Esophagus (tissue), 2 donors: ENCODE results near the gene COPE. TPM values are rescaled to one million over a fixed set of nuclear protein-coding genes. Genes with fewer than 3 reads are reported as not detected.
"Not testable (repeated sequence)": the region's sequence is repeated elsewhere in the genome, so short reads cannot be mapped to it uniquely, and the experiment has no call there.

Source experiments
- H3K27ac ChIP-seq, 2 donors: one replicate each; pipeline ENCODE4 v1.5.1; 2013; ENCODE audit warnings: low read depth in 2 of 2, mild to moderate bottlenecking in 2 of 2, inconsistent platforms in 1 of 2, low read length in 1 of 2, moderate library complexity in 1 of 2
- H3K27me3 ChIP-seq, 2 donors: one replicate each; pipeline ENCODE4 v1.6.1; 2013; ENCODE audit warnings: low read length in 2 of 2, control low read depth in 1 of 2, mild to moderate bottlenecking in 1 of 2; ENCODE audit not compliant: insufficient read depth in 2 of 2, control insufficient read depth in 1 of 2
- H3K36me3 ChIP-seq, 2 donors: one replicate each; pipeline ENCODE4 v1.6.1; 2013; ENCODE audit warnings: low read length in 1 of 2; ENCODE audit not compliant: control insufficient read depth in 2 of 2, insufficient read depth in 2 of 2
- H3K4me1 ChIP-seq, 2 donors: one replicate each; pipeline ENCODE4 v1.6.1; 2013; ENCODE audit warnings: low read length in 1 of 2; ENCODE audit not compliant: control insufficient read depth in 2 of 2, insufficient read depth in 2 of 2
- H3K4me3 ChIP-seq, 2 donors: one replicate each; pipeline ENCODE4 v1.5.1; 2013; ENCODE audit warnings: low read length in 2 of 2, mild to moderate bottlenecking in 2 of 2, low read depth in 1 of 2, moderate library complexity in 1 of 2
- H3K9me3 ChIP-seq, 2 donors: one replicate each; pipeline ENCODE4 v1.6.1; 2013; ENCODE audit warnings: mild to moderate bottlenecking in 2 of 2, low read depth in 1 of 2, low read length in 1 of 2, moderate library complexity in 1 of 2; ENCODE audit not compliant: control insufficient read depth in 2 of 2, insufficient read depth in 1 of 2
- WGBS, 2 donors: extraction: QIAGEN DNeasy Blood & Tissue Kit; methylation state at CpG; one replicate each; pipeline ENCODE4 v1.1.7; 2013; 5-methylcytosine and 5-hydroxymethylcytosine counted together
- polyA plus RNA-seq, 2 donors: library from polyadenylated mRNA; stranded (reverse); fragments of 200-250 nt; gene quantifications; one replicate each; pipeline ENCODE4 v1.2.3, GENCODE V29; 2013
- donor health status: healthy with polysubstance abuse.
- donor health status: Bipolar disorder and iron deficiency.

COPE gene
- polyA plus RNA-seq, 2 donors = 192 to 214 TPM

GRCh38 chr19:18903156-18904037, 15.8 kb downstream of the COPE start:
- peaks cover 3 to 61% of the 10 kb centered on the region in 2 donors for H3K36me3 ChIP-seq
- WGBS, 2 donors = 87 to 90% methylated on average over 29 of the region's 29 CpGs
- no peaks in the 10 kb centered on the region for H3K4me1 ChIP-seq
- no peak overlapping the region for H3K4me3 ChIP-seq
- no peaks in the 10 kb centered on the region for H3K27me3 ChIP-seq
- H3K27ac ChIP-seq = no peak overlapping the region
- H3K9me3 ChIP-seq = no peaks in the 10 kb centered on the region

- peaks cover 3 to 56% of the 10 kb centered on the region in 2 donors for H3K36me3 ChIP-seq
- not testable (repeated sequence) for H3K27ac ChIP-seq, H3K27me3 ChIP-seq, H3K9me3 ChIP-seq, H3K4me1 ChIP-seq, H3K4me3 ChIP-seq
- 96 to 98% methylated on average over 5 of the region's 5 CpGs for WGBS, 2 donors
Observed at GRCh38 chr19:18902519-18902918, 16.7 kb downstream of the COPE start.

DNA sequence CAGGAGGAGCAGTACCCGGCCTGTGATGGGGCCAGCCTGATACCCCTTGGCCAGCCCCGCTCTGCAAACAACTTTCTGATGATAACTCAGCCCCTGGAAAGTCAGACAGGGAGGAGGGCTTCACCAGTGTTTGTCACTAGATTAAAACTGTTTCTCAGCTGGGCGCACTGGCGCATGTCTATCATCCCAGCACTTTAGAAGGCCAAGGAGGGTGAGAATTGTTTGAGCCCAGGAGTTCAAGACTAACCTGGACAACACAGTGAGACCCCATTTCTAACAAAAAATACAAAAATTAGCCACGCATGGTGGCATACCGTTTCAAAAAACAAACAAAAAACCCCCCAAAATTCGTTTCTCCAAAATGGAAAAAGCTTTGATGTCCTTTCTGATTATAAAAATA, 17.7 kb downstream of the COPE start:
- H3K27me3 ChIP-seq = no peaks in the 10 kb centered on the region
- H3K9me3 ChIP-seq = no peaks in the 10 kb centered on the region
- peaks cover 3 to 45% of the 10 kb centered on the region in 2 donors for H3K36me3 ChIP-seq
- 91 to 95% methylated on average over 7 of the region's 7 CpGs for WGBS, 2 donors
- no peak overlapping the region for H3K27ac ChIP-seq
- H3K4me3 ChIP-seq = no peak overlapping the region
- H3K4me1 ChIP-seq = peaks cover 0 to 3% of the 10 kb centered on the region in 2 donors

- Histone ChIP-seq H3K9me3 (no peaks in the 10 kb centered on the region), H3K4me1 (peaks cover 0 to 3% of the 10 kb centered on the region in 2 donors), H3K36me3 (peaks cover 3 to 39% of the 10 kb centered on the region in 2 donors), H3K4me3 (no peak overlapping the region), H3K27me3 (peaks cover 0 to 4% of the 10 kb centered on the region in 2 donors), H3K27ac (no peak overlapping the region)
- WGBS, 2 donors = 87 to 89% methylated on average over 17 of the region's 17 CpGs
Observed at GRCh38 chr19:18900700-18901481, 18.3 kb downstream of the COPE start.

GRCh38 chr19:18899624-18900560, 19.3 kb downstream of the COPE start:
- peaks cover 0 to 6% of the 10 kb centered on the region in 2 donors for H3K27me3 ChIP-seq
- H3K36me3 ChIP-seq = peaks cover 3 to 34% of the 10 kb centered on the region in 2 donors

GRCh38 chr19:18898607-18899408, 20.4 kb downstream of the COPE start:
- Histone ChIP-seq H3K9me3 (no peaks in the 10 kb centered on the region), H3K36me3 (peaks cover 3 to 31% of the 10 kb centered on the region in 2 donors), H3K4me3 (no peak overlapping the region), H3K27me3 (peaks cover 0 to 9% of the 10 kb centered on the region in 2 donors), H3K4me1 (peaks cover 0 to 5% of the 10 kb centered on the region in 2 donors), H3K27ac (no peak overlapping the region)
- 72 to 79% methylated on average over 18 of the region's 18 CpGs for WGBS, 2 donors

More at GRCh38 chr19:18899624-18900560, 19.3 kb downstream of the COPE start:
- no peak overlapping the region for H3K27ac ChIP-seq
- H3K4me3 ChIP-seq = no peak overlapping the region
- no peaks in the 10 kb centered on the region for H3K9me3 ChIP-seq
- peaks cover 0 to 5% of the 10 kb centered on the region in 2 donors for H3K4me1 ChIP-seq
- WGBS, 2 donors = 83 to 86% methylated on average over 19 to 20 of the region's 20 CpGs

GRCh38 chr19:18898081-18898606, 21.0 kb downstream of the COPE start:
- Histone ChIP-seq H3K4me3 (no peak overlapping the region), H3K4me1 (peaks cover 0 to 5% of the 10 kb centered on the region in 2 donors), H3K36me3 (peaks cover 3 to 26% of the 10 kb centered on the region in 2 donors), H3K27me3 (peaks cover 0 to 9% of the 10 kb centered on the region in 2 donors), H3K27ac (no peak overlapping the region), H3K9me3 (no peaks in the 10 kb centered on the region)
- 59 to 63% methylated on average over 17 to 18 of the region's 18 CpGs for WGBS, 2 donors
